Fibroblast of pulmonary artery (primary cell): ENCODE measurements around the gene TSKU.
"Not testable (repeated sequence)": the region's sequence is repeated elsewhere in the genome, so short reads cannot be mapped to it uniquely, and the experiment has no call there.

Source experiments
- DNase-seq: peaks from one replicate; pipeline ENCODE4 v3.0.0-alpha.2; 2010; ENCODE audit warnings: low read depth
- H3K4me3 ChIP-seq: replicated peaks from 2 replicates; pipeline ENCODE4 v1.5.1; 2011; ENCODE audit warnings: low read depth, mild to moderate bottlenecking, control low read depth, low read length, moderate library complexity
- TF ChIP-seq, protein P1 (sequence below): IDR thresholded peaks from 2 replicates; pipeline ENCODE4 v1.5.1; 2011; ENCODE audit warnings: mild to moderate bottlenecking, control low read depth, low read length, inconsistent platforms; ENCODE audit errors: missing control alignments

TSKU gene

GRCh38 chr11:76788661-76789442 lies 5.7 kb downstream of the TSKU start:
- TF ChIP-seq, protein P1, sequence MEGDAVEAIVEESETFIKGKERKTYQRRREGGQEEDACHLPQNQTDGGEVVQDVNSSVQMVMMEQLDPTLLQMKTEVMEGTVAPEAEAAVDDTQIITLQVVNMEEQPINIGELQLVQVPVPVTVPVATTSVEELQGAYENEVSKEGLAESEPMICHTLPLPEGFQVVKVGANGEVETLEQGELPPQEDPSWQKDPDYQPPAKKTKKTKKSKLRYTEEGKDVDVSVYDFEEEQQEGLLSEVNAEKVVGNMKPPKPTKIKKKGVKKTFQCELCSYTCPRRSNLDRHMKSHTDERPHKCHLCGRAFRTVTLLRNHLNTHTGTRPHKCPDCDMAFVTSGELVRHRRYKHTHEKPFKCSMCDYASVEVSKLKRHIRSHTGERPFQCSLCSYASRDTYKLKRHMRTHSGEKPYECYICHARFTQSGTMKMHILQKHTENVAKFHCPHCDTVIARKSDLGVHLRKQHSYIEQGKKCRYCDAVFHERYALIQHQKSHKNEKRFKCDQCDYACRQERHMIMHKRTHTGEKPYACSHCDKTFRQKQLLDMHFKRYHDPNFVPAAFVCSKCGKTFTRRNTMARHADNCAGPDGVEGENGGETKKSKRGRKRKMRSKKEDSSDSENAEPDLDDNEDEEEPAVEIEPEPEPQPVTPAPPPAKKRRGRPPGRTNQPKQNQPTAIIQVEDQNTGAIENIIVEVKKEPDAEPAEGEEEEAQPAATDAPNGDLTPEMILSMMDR: no peak
- H3K4me3 ChIP-seq: no peak overlapping the region
- no peak for DNase-seq

DNA sequence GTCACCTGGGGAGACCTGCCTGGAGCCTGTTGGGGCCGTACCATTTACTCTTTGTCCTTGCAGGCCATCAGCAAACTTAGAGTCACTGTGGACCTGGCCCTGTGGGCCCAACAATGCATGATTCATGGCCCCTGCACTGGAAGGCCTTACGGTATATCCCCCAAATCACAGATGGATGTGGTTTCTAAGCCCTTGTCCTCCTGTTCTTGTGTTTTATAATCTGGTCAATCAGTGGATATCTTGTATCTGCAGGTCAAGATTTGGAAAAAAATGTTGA lies 6.2 kb downstream of the TSKU start:
- TF ChIP-seq, protein P1: no peak
- no peak for DNase-seq

DNA sequence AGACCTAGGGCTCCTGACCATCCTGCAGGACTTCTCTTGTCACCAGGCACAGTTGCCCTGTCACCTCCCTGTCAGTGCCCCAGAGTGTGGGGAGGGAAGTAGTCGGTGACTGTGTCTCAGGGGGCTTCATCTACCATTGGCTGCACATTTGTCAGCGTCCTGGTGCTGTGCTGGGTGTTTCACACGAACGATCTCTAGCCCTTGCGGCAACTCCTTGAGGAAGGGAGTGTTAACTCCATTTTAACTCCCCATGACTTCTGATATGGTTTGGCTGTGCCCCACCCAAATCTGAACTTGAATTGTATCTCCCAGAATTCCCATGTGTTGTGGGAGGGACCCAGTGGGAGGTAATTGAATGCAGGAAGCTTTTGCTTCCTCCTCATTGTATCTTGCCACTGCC lies 7.1 kb downstream of the TSKU start:
- no peak for DNase-seq
- no peak overlapping the region for H3K4me3 ChIP-seq
- TF ChIP-seq, protein P1: no peak

More for the DNA sequence above, 6.2 kb downstream of the TSKU start:
- no peak overlapping the region for H3K4me3 ChIP-seq

DNA sequence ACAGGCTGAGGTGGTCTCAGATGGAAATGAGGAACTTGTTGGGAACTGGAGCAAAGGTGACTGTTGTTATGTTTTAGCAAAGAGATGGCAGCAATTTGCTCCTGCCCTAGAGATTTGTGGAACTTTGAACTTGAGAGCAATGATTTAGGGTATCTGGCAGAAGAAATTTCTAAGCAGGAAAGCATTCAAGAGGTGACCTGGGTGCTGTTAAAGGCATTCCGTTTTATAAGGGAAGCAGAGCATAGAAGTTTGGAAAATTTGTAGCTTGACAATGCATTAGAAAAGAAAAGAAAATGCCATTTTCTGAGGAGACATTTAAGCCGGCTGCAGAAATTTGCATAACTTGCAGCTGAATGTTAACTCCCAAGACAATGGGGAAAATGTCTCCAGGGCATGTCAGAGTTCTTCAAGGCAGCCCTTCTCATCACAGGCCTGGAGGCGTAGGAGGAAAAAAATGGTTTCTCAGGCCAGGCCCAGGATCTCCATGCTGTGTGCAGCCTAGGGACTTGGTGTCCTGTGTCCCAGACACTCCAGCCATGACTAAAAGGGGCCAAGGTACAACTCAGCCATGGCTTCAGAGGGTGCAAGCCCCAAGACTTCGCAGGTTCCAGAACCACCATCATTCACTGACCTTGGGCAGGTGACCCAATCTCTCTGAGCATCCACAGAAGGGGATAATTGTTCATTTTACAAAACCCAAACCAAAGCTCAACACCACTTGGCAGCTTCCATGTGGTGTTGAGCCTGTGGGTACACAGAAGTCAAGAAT lies 8.0 kb downstream of the TSKU start:
- DNase-seq, H3K4me3 ChIP-seq: not testable (repeated sequence)

DNA sequence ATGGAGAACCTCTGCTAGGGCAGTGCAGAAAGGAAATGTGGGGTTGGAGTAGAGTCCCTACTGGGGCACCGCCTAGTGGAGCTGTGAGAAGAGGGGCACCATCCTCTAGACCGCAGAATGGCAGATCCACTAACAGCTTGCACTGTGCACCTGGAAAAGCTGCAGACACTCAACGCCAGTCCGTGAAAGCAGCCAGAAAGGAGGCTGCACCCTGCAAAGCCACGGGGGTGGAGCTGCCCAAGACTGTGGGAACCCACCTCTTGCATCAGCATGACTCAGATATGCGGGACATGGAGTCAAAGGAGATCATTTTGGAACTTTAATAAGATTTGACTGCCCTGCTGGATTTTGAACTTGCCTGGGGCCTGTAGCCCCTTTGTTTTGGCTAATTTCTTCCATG lies 8.7 kb downstream of the TSKU start:
- H3K4me3 ChIP-seq: no peak overlapping the region
- DNase-seq: peak; percentile 53
- TF ChIP-seq, protein P1: no peak

GRCh38 chr11:76792505-76793264 lies 9.5 kb downstream of the TSKU start:
- no peak for DNase-seq
- TF ChIP-seq, protein P1: no peak
- H3K4me3 ChIP-seq: no peak overlapping the region

- no peak for DNase-seq
- TF ChIP-seq, protein P1: no peak
- no peak overlapping the region for H3K4me3 ChIP-seq
These were observed 10.5 kb downstream of the TSKU start for GRCh38 chr11:76793391-76794291.
